ENCODE data around the gene RPRD2.
A peak's percentile ranks its signal among the peaks of the same experiment; 100 is the strongest.

RPRD2 gene

DNA sequence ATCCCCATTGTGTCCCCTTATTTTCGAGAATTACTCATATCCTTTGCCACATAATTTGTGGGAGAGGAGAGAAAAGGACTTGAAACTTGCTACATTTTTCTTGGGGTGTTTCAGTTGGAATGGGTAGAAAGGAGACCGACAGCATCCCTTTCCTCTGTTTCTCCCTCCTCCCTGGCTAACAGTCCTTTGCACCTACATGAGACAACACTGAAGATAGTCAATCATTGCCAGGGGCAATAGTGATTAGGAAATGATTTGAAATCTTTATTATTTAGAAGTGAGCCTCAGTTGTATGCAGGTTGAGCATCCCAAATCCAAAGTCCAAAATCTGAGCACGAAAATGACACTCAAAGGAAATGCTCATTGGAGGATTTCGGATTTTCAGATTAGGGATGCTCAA is 115.4 kb downstream of the RPRD2 start:
- Histone ChIP-seq H3K9me3 (ENCODE audit: control insufficient read depth in 2 of 2, low read length in 2 of 2) (no peaks in the 10 kb centered on the region), H3K4me1 (ENCODE audit: control insufficient read depth in 2 of 2, insufficient read depth in 2 of 2, low read length in 2 of 2) (peaks cover 0 to 4% of the 10 kb centered on the region in 2 donors), H3K9ac (ENCODE audit: low read depth in 1 of 2, low read length in 2 of 2) (no peak overlapping the region), H3K27ac (ENCODE audit: low read depth in 2 of 2, low read length in 2 of 2) (no peak overlapping the region), H3K27me3 (ENCODE audit: control insufficient read depth in 2 of 2, insufficient read depth in 2 of 2, low read length in 2 of 2) (no peaks in the 10 kb centered on the region), H3K36me3 (ENCODE audit: control insufficient read depth in 2 of 2, insufficient read depth in 2 of 2, low read length in 2 of 2) (no peaks in the 10 kb centered on the region), H3K4me3 (ENCODE audit: low read length in 2 of 2) (no peak overlapping the region)

DNA sequence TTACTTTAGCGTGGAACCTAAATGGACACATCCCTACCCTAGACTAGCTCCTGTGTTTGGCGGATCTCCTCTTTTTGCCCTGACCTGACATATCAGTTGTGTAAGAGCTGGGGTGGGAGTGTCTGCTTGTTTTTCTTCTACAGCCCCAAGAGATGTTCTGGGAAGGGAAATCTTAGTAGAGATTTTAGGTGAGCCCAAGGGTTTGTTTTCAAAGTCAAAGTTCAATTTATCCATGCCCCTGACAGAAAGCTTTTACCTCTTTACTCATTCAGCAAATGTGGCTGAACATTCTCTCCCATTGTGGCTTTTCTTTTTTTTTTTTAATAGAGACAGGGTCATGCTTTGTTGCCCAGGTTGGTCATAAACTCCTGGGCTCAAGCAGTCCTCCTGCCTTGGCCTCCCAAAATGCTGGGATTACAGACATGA is 116.0 kb downstream of the RPRD2 start:
- Histone ChIP-seq H3K27me3 (ENCODE audit: control insufficient read depth in 2 of 2, insufficient read depth in 2 of 2, low read length in 2 of 2) (no peaks in the 10 kb centered on the region), H3K36me3 (ENCODE audit: control insufficient read depth in 2 of 2, insufficient read depth in 2 of 2, low read length in 2 of 2) (no peaks in the 10 kb centered on the region), H3K9ac (ENCODE audit: low read depth in 1 of 2, low read length in 2 of 2) (no peak overlapping the region), H3K4me3 (ENCODE audit: low read length in 2 of 2) (no peak overlapping the region), H3K4me1 (ENCODE audit: control insufficient read depth in 2 of 2, insufficient read depth in 2 of 2, low read length in 2 of 2) (peaks cover 0 to 4% of the 10 kb centered on the region in 2 donors), H3K9me3 (ENCODE audit: control insufficient read depth in 2 of 2, low read length in 2 of 2) (no peaks in the 10 kb centered on the region), H3K27ac (ENCODE audit: low read depth in 2 of 2, low read length in 2 of 2) (no peak overlapping the region)

DNA sequence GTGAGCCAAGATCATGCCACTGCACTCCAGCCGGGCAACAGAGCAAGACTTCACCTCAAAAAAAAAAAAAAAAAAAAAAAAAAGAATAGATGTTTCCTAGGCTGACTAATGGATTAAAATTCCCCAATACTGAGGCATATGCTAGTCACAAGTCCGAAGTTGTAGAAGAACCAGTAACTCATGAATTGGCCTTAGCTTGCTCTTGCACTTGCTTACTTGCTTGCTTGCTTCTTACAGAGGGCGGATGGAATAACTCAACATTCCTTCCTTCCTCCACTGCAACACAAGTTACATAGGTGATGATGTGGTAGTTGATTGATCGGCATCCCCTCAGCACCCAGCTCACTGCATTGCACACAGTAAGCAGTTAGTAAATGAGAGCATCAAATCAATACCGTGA is 120.5 kb downstream of the RPRD2 start:
- no peak overlapping the region for H3K9ac ChIP-seq (ENCODE audit: low read depth in 1 of 2, low read length in 2 of 2)
- no peak overlapping the region for H3K27ac ChIP-seq (ENCODE audit: low read depth in 2 of 2, low read length in 2 of 2)
- H3K4me3 ChIP-seq (ENCODE audit: low read length in 2 of 2): no peak overlapping the region
- H3K27me3 ChIP-seq (ENCODE audit: control insufficient read depth in 2 of 2, insufficient read depth in 2 of 2, low read length in 2 of 2): no peaks in the 10 kb centered on the region
- no peaks in the 10 kb centered on the region for H3K9me3 ChIP-seq (ENCODE audit: control insufficient read depth in 2 of 2, low read length in 2 of 2)
- peaks cover 5 to 8% of the 10 kb centered on the region in 2 donors for H3K4me1 ChIP-seq (ENCODE audit: control insufficient read depth in 2 of 2, insufficient read depth in 2 of 2, low read length in 2 of 2)
- H3K36me3 ChIP-seq (ENCODE audit: control insufficient read depth in 2 of 2, insufficient read depth in 2 of 2, low read length in 2 of 2): peaks cover 0 to 5% of the 10 kb centered on the region in 2 donors

DNA sequence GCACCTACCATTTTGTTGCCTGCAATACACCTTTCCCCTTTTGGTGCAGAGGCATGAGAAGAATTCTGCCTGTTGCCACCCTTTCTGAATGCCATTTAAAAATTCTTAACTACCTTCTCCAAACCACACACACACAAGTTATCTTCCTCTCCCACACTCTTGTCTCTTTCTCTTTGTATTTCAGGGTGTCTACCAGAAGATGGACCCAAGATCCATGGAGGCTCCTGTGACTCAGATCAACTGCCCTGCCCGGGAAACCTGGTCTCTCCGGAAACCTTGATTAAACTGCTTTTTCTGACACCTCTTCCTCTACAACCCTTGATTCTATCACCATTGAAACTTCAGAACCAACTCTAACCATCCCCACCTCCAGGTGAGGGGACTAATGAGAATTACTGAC is 120.9 kb downstream of the RPRD2 start:
- H3K4me3 ChIP-seq (ENCODE audit: low read length in 2 of 2): no peak overlapping the region
- H3K9ac ChIP-seq (ENCODE audit: low read depth in 1 of 2, low read length in 2 of 2): no peak overlapping the region
- no peaks in the 10 kb centered on the region for H3K9me3 ChIP-seq (ENCODE audit: control insufficient read depth in 2 of 2, low read length in 2 of 2)
- peaks cover 0 to 5% of the 10 kb centered on the region in 2 donors for H3K36me3 ChIP-seq (ENCODE audit: control insufficient read depth in 2 of 2, insufficient read depth in 2 of 2, low read length in 2 of 2)
- peaks cover 5 to 8% of the 10 kb centered on the region in 2 donors for H3K4me1 ChIP-seq (ENCODE audit: control insufficient read depth in 2 of 2, insufficient read depth in 2 of 2, low read length in 2 of 2)
- no peaks in the 10 kb centered on the region for H3K27me3 ChIP-seq (ENCODE audit: control insufficient read depth in 2 of 2, insufficient read depth in 2 of 2, low read length in 2 of 2)
- no peak overlapping the region for H3K27ac ChIP-seq (ENCODE audit: low read depth in 2 of 2, low read length in 2 of 2)

DNA sequence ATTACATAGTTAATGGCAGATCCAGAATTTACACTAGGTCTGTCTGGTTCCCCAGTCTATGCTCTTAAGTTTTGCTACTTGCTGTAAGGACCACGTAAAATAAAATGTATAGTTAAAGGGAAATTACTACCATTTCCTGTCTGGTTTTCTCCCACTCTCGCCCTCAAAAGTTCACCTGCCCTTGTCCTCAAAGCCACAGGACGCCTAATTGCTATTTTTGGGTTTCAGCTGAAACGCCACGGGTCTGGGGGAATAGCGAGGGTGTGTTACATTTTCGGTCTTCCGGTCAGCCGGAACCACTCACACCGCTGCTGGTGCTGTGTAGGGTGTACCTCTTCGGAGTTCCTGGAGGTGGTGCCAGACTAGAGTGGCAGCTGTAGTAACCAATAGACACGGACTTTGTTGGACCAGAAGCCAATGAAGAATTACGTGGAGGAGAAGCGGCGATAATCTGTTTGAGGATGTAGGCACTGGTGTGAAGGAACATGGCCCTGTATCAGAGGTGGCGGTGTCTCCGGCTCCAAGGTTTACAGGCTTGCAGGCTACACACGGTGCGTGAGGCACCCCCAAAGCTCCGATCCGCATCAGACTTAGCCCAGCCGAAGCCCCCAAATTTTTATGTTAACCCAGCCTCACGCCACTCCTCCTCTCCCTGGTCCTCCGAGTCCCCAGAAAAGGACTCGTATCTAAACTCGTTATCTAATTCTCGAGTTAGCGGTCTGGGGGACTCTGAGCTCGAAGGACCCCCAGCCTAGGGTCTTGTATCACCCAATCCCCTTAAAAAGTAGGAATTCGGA is 123.2 kb downstream of the RPRD2 start, which contains the start of gene TARS2:
TSS of gene TARS2 (plus strand) at position 454 of the 797 bp plus-strand sequence. CDS start at position 486, 32 bp downstream.
- H3K9ac ChIP-seq (ENCODE audit: low read depth in 1 of 2, low read length in 2 of 2): peak within 1 kb of the TSS; percentile 89 to 91
- H3K4me1 ChIP-seq (ENCODE audit: control insufficient read depth in 2 of 2, insufficient read depth in 2 of 2, low read length in 2 of 2): peaks cover 5 to 8% of the 10 kb centered on the region in 2 donors
- H3K27me3 ChIP-seq (ENCODE audit: control insufficient read depth in 2 of 2, insufficient read depth in 2 of 2, low read length in 2 of 2): no peaks in the 10 kb centered on the region
- peaks cover 9 to 17% of the 10 kb centered on the region in 2 donors for H3K36me3 ChIP-seq (ENCODE audit: control insufficient read depth in 2 of 2, insufficient read depth in 2 of 2, low read length in 2 of 2)
- H3K9me3 ChIP-seq (ENCODE audit: control insufficient read depth in 2 of 2, low read length in 2 of 2): no peaks in the 10 kb centered on the region
- peak within 1 kb of the TSS; percentile 84 to 86 for H3K4me3 ChIP-seq (ENCODE audit: low read length in 2 of 2)
- H3K27ac ChIP-seq (ENCODE audit: low read depth in 2 of 2, low read length in 2 of 2): peak within 1 kb of the TSS; percentile 67

DNA sequence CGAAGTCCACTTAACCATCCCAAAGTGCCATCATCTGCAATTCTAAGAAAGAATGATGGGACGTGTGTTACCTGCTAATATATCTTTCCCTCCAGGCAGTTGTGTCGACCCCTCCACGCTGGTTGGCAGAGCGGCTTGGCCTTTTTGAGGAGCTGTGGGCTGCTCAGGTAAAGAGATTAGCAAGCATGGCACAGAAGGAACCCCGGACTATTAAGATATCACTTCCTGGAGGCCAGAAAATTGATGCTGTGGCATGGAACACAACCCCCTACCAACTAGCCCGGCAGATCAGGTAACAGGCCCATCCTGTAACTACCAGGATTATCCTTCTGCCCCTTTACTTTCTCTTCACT is 123.8 kb downstream of the RPRD2 start:
- peak overlapping the region; percentile 89 to 91 for H3K9ac ChIP-seq (ENCODE audit: low read depth in 1 of 2, low read length in 2 of 2)
- H3K9me3 ChIP-seq (ENCODE audit: control insufficient read depth in 2 of 2, low read length in 2 of 2): no peaks in the 10 kb centered on the region
- H3K4me3 ChIP-seq (ENCODE audit: low read length in 2 of 2): peak overlapping the region; percentile 84 to 86
- H3K36me3 ChIP-seq (ENCODE audit: control insufficient read depth in 2 of 2, insufficient read depth in 2 of 2, low read length in 2 of 2): peaks cover 12 to 20% of the 10 kb centered on the region in 2 donors
- peaks cover 5 to 8% of the 10 kb centered on the region in 2 donors for H3K4me1 ChIP-seq (ENCODE audit: control insufficient read depth in 2 of 2, insufficient read depth in 2 of 2, low read length in 2 of 2)
- no peaks in the 10 kb centered on the region for H3K27me3 ChIP-seq (ENCODE audit: control insufficient read depth in 2 of 2, insufficient read depth in 2 of 2, low read length in 2 of 2)
- peak overlapping the region; percentile 40 to 67 for H3K27ac ChIP-seq (ENCODE audit: low read depth in 2 of 2, low read length in 2 of 2)

DNA sequence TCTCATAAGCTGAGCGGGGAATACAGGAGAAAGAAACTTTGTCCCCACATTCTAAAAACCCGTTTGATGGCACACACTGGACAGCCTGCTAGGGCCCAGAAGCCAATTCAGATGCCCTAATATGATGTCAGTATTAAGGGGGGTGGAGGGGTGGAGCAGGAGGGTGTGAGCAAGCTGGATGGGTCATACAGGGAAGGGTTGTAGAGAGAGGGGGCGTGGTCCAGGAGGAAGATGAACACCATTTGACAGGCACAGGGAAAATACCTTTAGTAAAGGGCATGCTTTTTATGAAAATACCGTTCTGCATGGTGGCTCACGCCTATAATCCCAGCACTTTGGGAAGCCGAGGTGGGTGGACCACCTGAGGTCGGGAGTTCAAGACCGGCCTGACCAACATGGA is 129.2 kb downstream of the RPRD2 start:
- H3K9ac ChIP-seq (ENCODE audit: low read depth in 1 of 2, low read length in 2 of 2): no peak overlapping the region
- H3K27ac ChIP-seq (ENCODE audit: low read depth in 2 of 2, low read length in 2 of 2): no peak overlapping the region
- no peak overlapping the region for H3K4me3 ChIP-seq (ENCODE audit: low read length in 2 of 2)
- no peaks in the 10 kb centered on the region for H3K27me3 ChIP-seq (ENCODE audit: control insufficient read depth in 2 of 2, insufficient read depth in 2 of 2, low read length in 2 of 2)
- H3K36me3 ChIP-seq (ENCODE audit: control insufficient read depth in 2 of 2, insufficient read depth in 2 of 2, low read length in 2 of 2): peaks cover 23 to 44% of the 10 kb centered on the region in 2 donors
- H3K9me3 ChIP-seq (ENCODE audit: control insufficient read depth in 2 of 2, low read length in 2 of 2): no peaks in the 10 kb centered on the region
- peaks cover under 1 to 2% of the 10 kb centered on the region in 2 donors for H3K4me1 ChIP-seq (ENCODE audit: control insufficient read depth in 2 of 2, insufficient read depth in 2 of 2, low read length in 2 of 2)

DNA sequence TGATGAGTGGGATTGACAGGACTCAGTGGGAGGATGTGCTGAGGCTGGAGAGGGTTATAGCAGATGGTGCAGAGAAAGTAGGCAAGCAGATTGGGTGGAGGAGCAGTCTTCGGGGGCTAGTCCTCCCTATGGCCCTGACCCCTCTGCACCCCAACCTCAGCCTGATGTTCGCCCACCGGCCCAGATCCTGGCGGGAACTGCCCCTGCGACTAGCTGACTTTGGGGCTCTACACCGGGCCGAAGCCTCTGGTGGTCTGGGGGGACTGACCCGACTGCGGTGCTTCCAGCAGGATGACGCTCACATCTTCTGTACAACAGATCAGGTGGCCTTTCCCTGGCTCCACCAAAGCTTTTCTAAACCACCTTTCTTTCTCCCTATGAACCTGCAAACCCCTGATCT is 134.4 kb downstream of the RPRD2 start:
- H3K9ac ChIP-seq (ENCODE audit: low read depth in 1 of 2, low read length in 2 of 2): no peak overlapping the region
- H3K36me3 ChIP-seq (ENCODE audit: control insufficient read depth in 2 of 2, insufficient read depth in 2 of 2, low read length in 2 of 2): peaks cover 22 to 41% of the 10 kb centered on the region in 2 donors

DNA sequence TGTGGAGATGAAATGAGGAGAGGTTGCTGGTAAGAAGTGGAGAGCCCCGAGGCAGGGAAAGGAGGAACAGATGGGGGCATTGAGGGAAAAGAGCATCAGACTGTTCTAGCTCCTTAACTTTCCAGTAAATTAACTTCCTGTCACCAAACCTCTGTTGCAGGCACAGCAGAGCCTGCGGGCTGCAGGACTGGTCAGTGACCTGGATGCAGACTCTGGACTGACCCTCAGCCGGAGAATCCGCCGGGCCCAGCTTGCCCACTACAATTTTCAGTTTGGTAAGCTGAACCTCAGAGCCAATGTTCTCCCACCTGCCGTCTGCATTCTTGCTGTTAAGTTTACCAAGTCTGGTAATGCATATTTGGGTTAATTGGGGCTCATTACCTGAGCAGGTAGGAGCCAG is 141.5 kb downstream of the RPRD2 start:
- H3K27ac ChIP-seq (ENCODE audit: low read depth in 2 of 2, low read length in 2 of 2): no peak overlapping the region

More for the DNA sequence above, 134.4 kb downstream of the RPRD2 start:
- Histone ChIP-seq H3K9me3 (ENCODE audit: control insufficient read depth in 2 of 2, low read length in 2 of 2) (no peaks in the 10 kb centered on the region), H3K4me3 (ENCODE audit: low read length in 2 of 2) (no peak overlapping the region), H3K27me3 (ENCODE audit: control insufficient read depth in 2 of 2, insufficient read depth in 2 of 2, low read length in 2 of 2) (no peaks in the 10 kb centered on the region), H3K4me1 (ENCODE audit: control insufficient read depth in 2 of 2, insufficient read depth in 2 of 2, low read length in 2 of 2) (no peaks in the 10 kb centered on the region), H3K27ac (ENCODE audit: low read depth in 2 of 2, low read length in 2 of 2) (no peak overlapping the region)

DNA sequence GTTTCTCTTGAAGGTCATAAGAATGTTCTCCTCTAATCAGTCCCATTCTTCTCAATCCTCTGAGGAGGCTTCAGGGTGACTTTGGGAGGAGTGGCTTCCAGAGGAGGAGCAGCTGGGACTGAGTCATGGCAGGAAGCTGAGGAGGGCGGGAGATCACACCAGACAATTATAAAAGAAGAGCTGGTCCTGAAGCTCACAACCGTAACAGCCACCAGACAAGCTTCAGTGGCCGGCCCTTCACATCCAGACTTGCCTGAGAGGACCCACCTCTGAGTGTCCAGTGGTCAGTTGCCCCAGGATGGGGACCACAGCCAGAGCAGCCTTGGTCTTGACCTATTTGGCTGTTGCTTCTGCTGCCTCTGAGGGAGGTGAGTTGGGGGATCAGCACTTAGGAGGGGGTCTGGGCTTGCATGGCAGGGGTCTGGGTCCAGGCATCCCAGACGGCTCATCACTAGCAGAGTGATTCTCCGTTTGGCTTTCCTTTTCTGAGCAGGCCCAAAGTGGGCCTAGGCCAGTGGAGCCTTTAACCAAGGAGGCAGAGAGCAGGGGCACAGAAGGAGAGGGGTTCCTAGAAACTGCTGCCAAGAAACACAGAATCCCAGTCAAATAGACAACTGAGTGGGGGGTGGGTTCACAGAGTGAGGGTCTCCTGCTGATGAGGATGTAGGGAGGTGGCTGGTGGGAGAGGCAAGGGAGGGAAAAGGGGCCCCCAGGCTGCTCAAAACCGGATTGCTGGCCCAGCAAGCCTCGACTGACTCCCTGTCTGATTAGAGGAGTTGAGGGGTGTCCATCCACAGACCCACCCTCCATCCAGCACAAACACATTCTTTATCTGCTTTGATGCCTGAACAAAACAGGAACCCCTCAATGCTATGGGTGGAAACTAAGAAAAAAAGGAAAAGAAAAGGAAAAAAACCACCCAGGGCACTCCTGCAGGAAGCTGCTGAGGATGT is 144.2 kb downstream of the RPRD2 start, which contains the start of gene ECM1:
TSS of gene ECM1 (plus strand) at position 198 of the 953 bp plus-strand sequence. CDS start at position 299, 101 bp downstream.
- Histone ChIP-seq H3K9me3 (ENCODE audit: control insufficient read depth in 2 of 2, low read length in 2 of 2) (no peaks in the 10 kb centered on the region), H3K9ac (ENCODE audit: low read depth in 1 of 2, low read length in 2 of 2) (peak within 1 kb of the TSS; percentile 36 to 55), H3K36me3 (ENCODE audit: control insufficient read depth in 2 of 2, insufficient read depth in 2 of 2, low read length in 2 of 2) (peaks cover 25 to 33% of the 10 kb centered on the region in 2 donors), H3K27me3 (ENCODE audit: control insufficient read depth in 2 of 2, insufficient read depth in 2 of 2, low read length in 2 of 2) (no peaks in the 10 kb centered on the region), H3K27ac (ENCODE audit: low read depth in 2 of 2, low read length in 2 of 2) (peak within 1 kb of the TSS; percentile 70), H3K4me3 (ENCODE audit: low read length in 2 of 2) (peak within 1 kb of the TSS; percentile 34 to 41), H3K4me1 (ENCODE audit: control insufficient read depth in 2 of 2, insufficient read depth in 2 of 2, low read length in 2 of 2) (peaks cover 0 to 2% of the 10 kb centered on the region in 2 donors)

More for the DNA sequence above, 141.5 kb downstream of the RPRD2 start:
- Histone ChIP-seq H3K27me3 (ENCODE audit: control insufficient read depth in 2 of 2, insufficient read depth in 2 of 2, low read length in 2 of 2) (no peaks in the 10 kb centered on the region), H3K36me3 (ENCODE audit: control insufficient read depth in 2 of 2, insufficient read depth in 2 of 2, low read length in 2 of 2) (peaks cover 20 to 36% of the 10 kb centered on the region in 2 donors), H3K4me3 (ENCODE audit: low read length in 2 of 2) (no peak overlapping the region), H3K9ac (ENCODE audit: low read depth in 1 of 2, low read length in 2 of 2) (no peak overlapping the region), H3K9me3 (ENCODE audit: control insufficient read depth in 2 of 2, low read length in 2 of 2) (no peaks in the 10 kb centered on the region), H3K4me1 (ENCODE audit: control insufficient read depth in 2 of 2, insufficient read depth in 2 of 2, low read length in 2 of 2) (peaks cover 0 to 2% of the 10 kb centered on the region in 2 donors)

Measured in mucosa of rectum (tissue), 2 donors.